B cell (primary cell): ENCODE results near the gene BCAR1. TPM values are rescaled to one million over a fixed set of nuclear protein-coding genes. Genes with fewer than 3 reads are reported as not detected.

ENCODE experiments used
- ATAC-seq: fragments of 200-7000 bp; cut with Tn5 transposase; one replicate; pipeline ENCODE4 v1.10.0; 2021; ENCODE audit warnings: low read depth, mild to moderate bottlenecking, moderate number of reproducible peaks, moderate library complexity
- CTCF ChIA-PET: fragments of 350-600 bp; sonication (Branson Sonifier 250); formaldehyde crosslinking; loops from one replicate; lab custom pipeline; 2021; ENCODE audit warnings: antibody characterized with exemption, inconsistent platforms; lab: Charles Lee
- POLR2A ChIA-PET: fragments of 350-600 bp; sonication (Branson Sonifier 250); formaldehyde crosslinking; loops from one replicate; lab custom pipeline; 2021; ENCODE audit warnings: antibody characterized with exemption; lab: Charles Lee
- DNase-seq: peaks from one replicate; pipeline ENCODE4 v3.0.0; 2013
- H2AFZ ChIP-seq: 2 replicates; pipeline ENCODE4 v1.6.1; 2012; ENCODE audit warnings: mild to moderate bottlenecking, low read depth, low read length; ENCODE audit not compliant: insufficient read depth, poor library complexity, severe bottlenecking
- H3K27ac ChIP-seq, 2 donors: 1 replicate in 1 of 2; 2 replicates in 1 of 2; pipeline ENCODE4 v1.5.1; 2012 to 2013; ENCODE audit warnings: low read length in 2 of 2, mild to moderate bottlenecking in 2 of 2, moderate library complexity in 1 of 2
- H3K27me3 ChIP-seq, 4 experiments: fragments of 200-600 bp in 1 of 4; sonication (generic) in 1 of 4; replicated peaks in 1 of 4; 1 replicate in 2 of 4; 2 replicates in 2 of 4; pipeline versions ENCODE4 v1.6.1 to v1.7.0; 2013 to 2016; ENCODE audit warnings: low read length in 3 of 4, mild to moderate bottlenecking in 2 of 4, mixed read lengths in 1 of 4, moderate library complexity in 1 of 4; ENCODE audit not compliant: insufficient read depth in 4 of 4, control insufficient read depth in 3 of 4; ENCODE audit errors: control extremely low read depth in 1 of 4
- H3K36me3 ChIP-seq, 2 experiments: replicated peaks in 1 of 2; 1 replicate in 1 of 2; 2 replicates in 1 of 2; pipeline versions ENCODE4 v1.6.1 to v1.7.1; 2013; ENCODE audit warnings: low read length in 1 of 2; ENCODE audit not compliant: insufficient read depth in 2 of 2, control insufficient read depth in 1 of 2; ENCODE audit errors: control extremely low read depth in 1 of 2, extremely low read depth in 1 of 2
- H3K4me1 ChIP-seq, 2 donors: fragments of 200-600 bp in 1 of 2; sonication (generic) in 1 of 2; 1 replicate in 1 of 2; 2 replicates in 1 of 2; pipeline versions ENCODE4 v1.5.1 to v1.6.1; 2013 to 2017; ENCODE audit warnings: low read length in 2 of 2; ENCODE audit not compliant: control insufficient read depth in 2 of 2, insufficient read depth in 2 of 2
- H3K4me2 ChIP-seq: replicated peaks from 2 replicates; pipeline ENCODE3; 2012; ENCODE audit warnings: mild to moderate bottlenecking, low read depth, low read length; ENCODE audit not compliant: poor library complexity, severe bottlenecking
- H3K4me3 ChIP-seq, 5 experiments: fragments of 200-600 bp in 1 of 5; sonication (generic) in 1 of 5; 1 replicate in 3 of 5; 2 replicates in 2 of 5; pipeline versions ENCODE4 v1.5.1 to v1.7.0; 2011 to 2016; ENCODE audit warnings: low read length in 4 of 5, mild to moderate bottlenecking in 4 of 5, low read depth in 2 of 5, control low read depth in 1 of 5, moderate library complexity in 1 of 5; ENCODE audit not compliant: insufficient read depth in 1 of 5; ENCODE audit errors: control extremely low read depth in 1 of 5, extremely low read depth in 1 of 5
- H3K79me2 ChIP-seq: fragments of 200-600 bp; sonication (generic); one replicate; pipeline ENCODE4 v1.6.0; 2016; ENCODE audit warnings: low read length; ENCODE audit not compliant: control insufficient read depth, insufficient read depth
- H3K9ac ChIP-seq: fragments of 200-600 bp; sonication (generic); 2 replicates; pipeline ENCODE4 v1.6.1; 2017; ENCODE audit warnings: mild to moderate bottlenecking, low read length, moderate library complexity
- H3K9me3 ChIP-seq, 3 donors: one replicate each; pipeline versions ENCODE4 v1.6.1 to v1.7.1; 2013; ENCODE audit warnings: low read length in 2 of 3; ENCODE audit not compliant: control insufficient read depth in 2 of 3, insufficient read depth in 1 of 3; ENCODE audit errors: control extremely low read depth in 1 of 3
- H4K20me1 ChIP-seq: 2 replicates; pipeline ENCODE4 v1.6.0; 2012; ENCODE audit warnings: mild to moderate bottlenecking, low read length; ENCODE audit not compliant: insufficient read depth, control insufficient read depth, poor library complexity, severe bottlenecking
- H3K27ac Mint-ChIP-seq: one replicate; pipeline ENCODE4 v1.8.0; 2021; ENCODE audit warnings: mixed read lengths
- H3K27me3 Mint-ChIP-seq: one replicate; pipeline ENCODE4 v1.8.0; 2021; ENCODE audit warnings: mixed read lengths
- H3K4me1 Mint-ChIP-seq: one replicate; pipeline ENCODE4 v1.8.0; 2021; ENCODE audit warnings: mixed read lengths
- H3K4me3 Mint-ChIP-seq: one replicate; pipeline ENCODE4 v1.8.0; 2021; ENCODE audit warnings: mixed read lengths
- H3K9me3 Mint-ChIP-seq: one replicate; pipeline ENCODE4 v1.8.0; 2022; ENCODE audit warnings: mixed read lengths; ENCODE audit not compliant: insufficient read depth
- EZH2 ChIP-seq: IDR thresholded peaks from 2 replicates; pipeline ENCODE4 v1.6.1; 2012; ENCODE audit warnings: borderline replicate concordance, low read depth, mild to moderate bottlenecking, moderate library complexity, low read length; ENCODE audit not compliant: insufficient read depth, poor library complexity, severe bottlenecking
- WGBS: methylation state at CpG from one replicate; pipeline ENCODE4 v1.1.5; 2013; ENCODE audit warnings: missing lambda C conversion rate; ENCODE audit not compliant: insufficient coverage; 5-methylcytosine and 5-hydroxymethylcytosine counted together
- intact Hi-C: fragments of 100-400 bp; cut with micrococcal nuclease; formaldehyde crosslinking; loops from one replicate; pipeline ENCODE4 v1.10.0; 2022
- polyA plus RNA-seq: library from polyadenylated mRNA; depleted of rRNA; stranded (reverse); fragments of >200 nt; gene quantifications from 2 replicates; pipeline ENCODE4 v1.2.3, GENCODE V29; 2012
- total RNA-seq, 2 donors: library from RNA; stranded (reverse); fragments of 120-200 nt in 1 of 2; gene quantifications; 1 replicate in 1 of 2; 2 replicates in 1 of 2; pipeline versions ENCODE4 v1.2.3 to v1.2.4, GENCODE V29; 2013 to 2022
- TF ChIP-seq, protein P1 (sequence below): fragments of 200-600 bp; IDR thresholded peaks from one replicate; pipeline ENCODE4 v1.8.0; 2022; ENCODE audit warnings: antibody characterized with exemption, mild to moderate bottlenecking

Gene BCAR1
- total and polyA plus RNA-seq, 2 donors (not counting 1 experiment from before 2014, with no cell fraction given), result not detected

DNA sequence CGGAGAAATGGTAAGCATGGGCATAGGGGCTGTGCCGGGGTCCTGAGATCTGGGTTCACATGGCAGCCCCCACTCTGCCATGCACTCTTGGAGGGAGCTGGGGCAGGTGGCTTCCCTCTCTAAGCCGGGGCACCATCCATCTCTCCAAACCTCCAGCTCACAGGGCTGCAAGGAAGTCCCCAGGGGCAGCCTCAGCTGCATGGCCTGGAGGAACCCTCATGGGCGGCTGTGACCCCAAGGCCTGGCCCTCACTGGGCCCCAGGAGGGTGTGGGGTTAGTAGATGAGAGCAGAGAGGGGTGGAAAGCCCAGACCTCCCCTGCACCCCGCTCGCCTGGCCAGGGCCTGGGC, 47.0 kb downstream of the BCAR1 start:
- DNase-seq (no peak), ATAC-seq (no peak)
- Histone ChIP-seq H3K36me3 (no peaks in the 10 kb centered on the region), H3K9ac (no peak overlapping the region), H3K4me1 (peaks cover 9% of the 10 kb centered on the region in 2 donors), H2AFZ (no peak overlapping the region), H3K4me3 (no peak overlapping the region), H3K79me2 (no peaks in the 10 kb centered on the region), H3K27ac (no peak overlapping the region), H3K27me3 (peaks cover 0 to 34% (median 7%) of the 10 kb centered on the region in 4 experiments), H3K9me3 (peaks cover 0 to 14% (median 0%) of the 10 kb centered on the region in 3 donors), H4K20me1 (no peaks in the 10 kb centered on the region), H3K4me2 (no peak overlapping the region)
- Mint-ChIP-seq H3K4me1 (peaks cover 10% of the 10 kb centered on the region), H3K27ac (no peak overlapping the region), H3K27me3 (peaks cover 21% of the 10 kb centered on the region), H3K4me3 (no peak overlapping the region), H3K9me3 (no peaks in the 10 kb centered on the region)
- ChIA-PET POLR2A (no interaction called here), CTCF (interaction anchor here (0.6 to 1.5 kb wide), 2 partner anchors 18 to 566 kb away, joined by 3 to 4 read pairs; no protein-coding TSS in a partner anchor)
- WGBS, result 95% methylated on average over 2 of the region's 6 CpGs
- TF ChIP-seq, protein P1, sequence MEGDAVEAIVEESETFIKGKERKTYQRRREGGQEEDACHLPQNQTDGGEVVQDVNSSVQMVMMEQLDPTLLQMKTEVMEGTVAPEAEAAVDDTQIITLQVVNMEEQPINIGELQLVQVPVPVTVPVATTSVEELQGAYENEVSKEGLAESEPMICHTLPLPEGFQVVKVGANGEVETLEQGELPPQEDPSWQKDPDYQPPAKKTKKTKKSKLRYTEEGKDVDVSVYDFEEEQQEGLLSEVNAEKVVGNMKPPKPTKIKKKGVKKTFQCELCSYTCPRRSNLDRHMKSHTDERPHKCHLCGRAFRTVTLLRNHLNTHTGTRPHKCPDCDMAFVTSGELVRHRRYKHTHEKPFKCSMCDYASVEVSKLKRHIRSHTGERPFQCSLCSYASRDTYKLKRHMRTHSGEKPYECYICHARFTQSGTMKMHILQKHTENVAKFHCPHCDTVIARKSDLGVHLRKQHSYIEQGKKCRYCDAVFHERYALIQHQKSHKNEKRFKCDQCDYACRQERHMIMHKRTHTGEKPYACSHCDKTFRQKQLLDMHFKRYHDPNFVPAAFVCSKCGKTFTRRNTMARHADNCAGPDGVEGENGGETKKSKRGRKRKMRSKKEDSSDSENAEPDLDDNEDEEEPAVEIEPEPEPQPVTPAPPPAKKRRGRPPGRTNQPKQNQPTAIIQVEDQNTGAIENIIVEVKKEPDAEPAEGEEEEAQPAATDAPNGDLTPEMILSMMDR, result no peak
- TF ChIP-seq EZH2, result no peak
- intact Hi-C loops, result no loop called here

DNA sequence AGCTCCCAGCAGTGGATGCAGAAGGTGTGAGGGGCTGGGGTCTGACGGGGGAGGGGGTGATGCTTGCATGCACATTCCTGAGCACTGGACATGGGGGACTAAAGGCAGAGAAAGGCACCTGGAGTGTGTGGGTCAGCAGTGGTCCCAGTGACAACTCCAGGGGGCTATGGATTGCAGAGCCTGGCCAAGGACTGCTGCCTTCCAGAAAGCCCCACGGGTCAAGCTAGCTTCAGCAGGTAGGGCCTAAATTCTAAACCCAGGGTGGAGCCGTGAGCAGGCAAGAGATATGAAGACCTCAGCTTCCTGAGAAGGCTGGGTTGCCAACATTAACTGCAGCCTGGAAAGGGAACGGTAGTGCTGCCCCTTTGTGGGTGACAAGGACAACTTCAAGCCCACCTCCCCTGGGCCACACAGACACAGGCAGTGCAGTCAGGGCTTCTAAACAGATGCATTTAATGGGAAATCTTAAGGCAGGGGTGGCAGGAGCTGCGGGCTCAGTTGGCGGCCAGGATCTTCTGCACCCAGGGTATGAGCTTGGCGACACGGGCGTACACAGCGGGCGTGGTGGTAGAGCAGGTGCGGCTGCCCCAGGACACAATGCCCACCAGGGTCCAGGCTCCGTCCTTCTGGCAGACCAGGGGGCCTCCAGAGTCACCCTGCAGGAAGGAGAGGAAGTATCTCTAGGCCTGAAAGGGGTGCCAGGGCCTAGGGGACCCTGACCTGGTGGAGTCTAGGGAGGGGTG, 47.6 kb downstream of the BCAR1 start:
- DNase-seq, result no peak
- CTCF ChIA-PET, result interaction anchor here (0.6 to 1.5 kb wide), 2 partner anchors 18 to 567 kb away, joined by 3 to 4 read pairs; no protein-coding TSS in a partner anchor

More for the DNA sequence above, 47.6 kb downstream of the BCAR1 start:
- peaks cover 9 to 11% of the 10 kb centered on the region in 2 donors for H3K4me1 ChIP-seq
- Mint-ChIP-seq H3K4me1 (peaks cover 10% of the 10 kb centered on the region), H3K27ac (no peak overlapping the region), H3K9me3 (no peaks in the 10 kb centered on the region), H3K27me3 (peaks cover 24% of the 10 kb centered on the region), H3K4me3 (no peak overlapping the region)
- ATAC-seq, result no peak
- H4K20me1 ChIP-seq, result no peaks in the 10 kb centered on the region
- intact Hi-C loops, result no loop called here
- WGBS, result 86% methylated on average over 13 of the region's 13 CpGs
- peaks cover 0 to 35% (median 7%) of the 10 kb centered on the region in 4 experiments for H3K27me3 ChIP-seq
- H3K27ac ChIP-seq, result no peak overlapping the region
- no peak overlapping the region for H3K4me2 ChIP-seq
- H3K9ac ChIP-seq, result no peak overlapping the region
- no peak overlapping the region for H2AFZ ChIP-seq
- POLR2A ChIA-PET, result no interaction called here
- TF ChIP-seq, protein P1, result no peak
- TF ChIP-seq EZH2, result no peak
- H3K9me3 ChIP-seq, result peaks cover 0 to 8% (median 0%) of the 10 kb centered on the region in 3 donors
- H3K36me3 ChIP-seq, result no peaks in the 10 kb centered on the region
- no peaks in the 10 kb centered on the region for H3K79me2 ChIP-seq
- H3K4me3 ChIP-seq, result no peak overlapping the region
